Stimulated activated naive CD8-positive, alpha-beta T cell treated with anti-CD3 and anti-CD28 coated beads, Interleukin-15, Interleukin-2, amounts not matched to agents 100 ng/mL and 50 ng/mL, for 24 hours (primary cell): ENCODE measurements around the gene MEPCE.
A peak's percentile ranks its signal among the peaks of the same experiment; 100 is the strongest.
"Not testable (repeated sequence)": the region's sequence is repeated elsewhere in the genome, so short reads cannot be mapped to it uniquely, and the experiment has no call there.

Experiments used
- H3K27ac Mint-ChIP-seq: one replicate; pipeline ENCODE4 v1.8.0; 2021; ENCODE audit warnings: mild to moderate bottlenecking, mixed read lengths
- H3K27me3 Mint-ChIP-seq: one replicate; pipeline ENCODE4 v1.8.0; 2021; ENCODE audit warnings: mixed read lengths
- H3K36me3 Mint-ChIP-seq: one replicate; pipeline ENCODE4 v1.8.0; 2021; ENCODE audit warnings: low read depth, mixed read lengths
- H3K4me1 Mint-ChIP-seq: one replicate; pipeline ENCODE4 v1.8.0; 2021; ENCODE audit warnings: low read depth, mixed read lengths
- H3K4me3 Mint-ChIP-seq: one replicate; pipeline ENCODE4 v1.8.0; 2021; ENCODE audit warnings: mild to moderate bottlenecking, mixed read lengths
- H3K9me3 Mint-ChIP-seq: one replicate; pipeline ENCODE4 v1.8.0; 2021; ENCODE audit warnings: mixed read lengths

Gene MEPCE

GRCh38 chr7:100429637-100430492, at the start of gene MEPCE:
MEPCE (plus strand) TSS chr7:100429831; CDS start chr7:100430019, 188 bp downstream.
- H3K36me3 Mint-ChIP-seq: peaks cover 41% of the 10 kb centered on the region
- H3K4me1 Mint-ChIP-seq: peaks cover 62% of the 10 kb centered on the region
- H3K9me3 Mint-ChIP-seq: no peaks in the 10 kb centered on the region
- H3K27ac Mint-ChIP-seq: peak within 1 kb of the TSS; percentile 98
- H3K4me3 Mint-ChIP-seq: peak within 1 kb of the TSS; percentile 93
- peaks cover 4% of the 10 kb centered on the region for H3K27me3 Mint-ChIP-seq

DNA sequence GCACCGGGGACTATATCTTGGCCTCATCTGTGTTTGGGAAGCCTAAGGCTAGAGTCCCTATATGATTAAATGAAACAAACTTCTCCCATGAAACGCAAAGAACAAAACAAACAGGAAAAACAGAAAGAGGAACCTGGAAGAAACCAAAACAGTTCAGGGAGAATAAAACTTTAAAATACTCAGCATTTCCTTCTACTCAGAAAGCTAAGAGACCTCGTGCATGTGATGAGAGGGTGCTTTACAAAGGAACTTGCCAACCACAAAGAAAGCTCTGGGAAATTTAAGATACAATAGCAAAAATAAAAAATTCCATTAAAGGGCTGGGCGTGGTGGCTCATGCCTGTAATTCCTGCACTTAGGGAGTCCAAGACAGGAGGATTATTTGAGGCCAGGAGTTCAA, 49.4 kb upstream of the MEPCE start:
- Mint-ChIP-seq H3K4me1 (peaks cover 11% of the 10 kb centered on the region), H3K36me3 (no peaks in the 10 kb centered on the region), H3K27ac (no peak overlapping the region), H3K4me3 (no peak overlapping the region), H3K9me3 (no peaks in the 10 kb centered on the region), H3K27me3 (no peaks in the 10 kb centered on the region)

DNA sequence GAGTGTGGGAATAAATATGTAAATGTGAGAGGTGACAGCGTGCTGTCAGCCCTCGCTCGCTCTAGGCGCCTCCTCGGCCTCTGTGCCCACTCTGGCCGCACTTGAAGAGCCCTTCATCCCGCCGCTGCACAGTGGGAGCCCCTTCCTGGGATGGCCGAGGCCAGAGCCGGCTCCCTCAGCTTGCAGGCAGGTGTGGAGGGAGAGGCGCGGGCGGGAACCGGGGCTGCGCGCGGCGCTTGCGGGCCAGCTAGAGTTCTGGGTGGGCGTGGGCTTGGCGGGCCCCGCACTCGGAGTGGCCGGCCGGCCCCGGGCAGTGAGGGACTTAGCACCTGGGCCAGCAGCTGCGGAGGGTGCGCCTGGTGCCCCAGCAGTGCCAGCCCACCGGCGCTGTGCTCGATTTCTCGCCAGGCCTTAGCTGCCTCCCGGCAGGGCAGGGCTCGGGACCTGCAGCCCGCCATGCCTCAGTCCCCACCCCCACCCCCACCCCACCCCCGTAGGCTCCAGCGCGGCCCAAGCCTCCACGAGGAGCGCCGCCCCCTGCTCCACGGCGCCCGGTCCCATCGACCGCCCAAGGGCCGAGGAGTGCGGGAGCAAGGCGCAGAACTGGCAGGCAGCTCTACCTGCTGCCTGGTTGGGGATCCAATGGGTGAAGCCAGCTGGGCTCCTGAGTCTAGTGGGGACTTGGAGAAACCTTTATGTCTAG, 47.9 kb upstream of the MEPCE start:
- H3K4me3 Mint-ChIP-seq, H3K27me3 Mint-ChIP-seq, H3K27ac Mint-ChIP-seq, H3K36me3 Mint-ChIP-seq, H3K4me1 Mint-ChIP-seq, H3K9me3 Mint-ChIP-seq: not testable (repeated sequence)

- H3K27me3 Mint-ChIP-seq, H3K27ac Mint-ChIP-seq, H3K4me1 Mint-ChIP-seq, H3K36me3 Mint-ChIP-seq, H3K9me3 Mint-ChIP-seq, H3K4me3 Mint-ChIP-seq: not testable (repeated sequence)
Measured at GRCh38 chr7:100382234-100382853, 47.3 kb upstream of the MEPCE start.

DNA sequence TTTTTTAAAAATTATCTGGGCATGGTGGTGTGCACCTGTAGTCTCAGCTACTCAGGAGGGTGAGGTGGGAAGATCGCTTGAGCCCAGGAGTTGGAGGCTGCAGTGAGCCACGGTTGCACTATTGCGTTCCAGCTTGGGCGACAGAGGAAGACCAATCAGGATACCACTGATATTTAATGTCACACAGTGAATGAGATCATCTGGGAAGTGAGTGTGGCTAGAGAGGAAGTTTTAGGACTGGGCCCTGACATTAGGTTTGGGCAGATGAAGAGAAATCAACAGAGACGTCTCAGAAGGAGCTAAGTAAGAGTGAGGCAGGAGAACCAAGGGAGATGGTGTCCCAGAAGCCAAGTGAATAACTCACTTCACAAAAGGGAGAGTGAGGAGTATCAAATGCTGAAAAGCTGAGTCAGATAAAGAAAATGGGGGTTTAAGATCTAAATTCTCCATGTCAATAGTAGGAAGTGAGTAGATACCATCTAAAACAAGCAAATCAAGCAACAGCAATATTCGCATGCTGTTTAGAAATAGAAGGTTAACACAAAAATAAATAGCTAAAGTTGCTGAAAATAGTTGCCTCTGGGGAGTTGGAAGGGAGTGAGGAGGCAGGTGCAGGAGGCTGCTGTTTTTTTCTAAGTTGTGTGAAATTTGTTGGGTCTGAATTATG, 44.9 kb upstream of the MEPCE start:
- Mint-ChIP-seq H3K4me1 (peaks cover 10% of the 10 kb centered on the region), H3K36me3 (no peaks in the 10 kb centered on the region), H3K4me3 (no peak overlapping the region), H3K27me3 (peaks cover 4% of the 10 kb centered on the region), H3K9me3 (no peaks in the 10 kb centered on the region), H3K27ac (no peak overlapping the region)

DNA sequence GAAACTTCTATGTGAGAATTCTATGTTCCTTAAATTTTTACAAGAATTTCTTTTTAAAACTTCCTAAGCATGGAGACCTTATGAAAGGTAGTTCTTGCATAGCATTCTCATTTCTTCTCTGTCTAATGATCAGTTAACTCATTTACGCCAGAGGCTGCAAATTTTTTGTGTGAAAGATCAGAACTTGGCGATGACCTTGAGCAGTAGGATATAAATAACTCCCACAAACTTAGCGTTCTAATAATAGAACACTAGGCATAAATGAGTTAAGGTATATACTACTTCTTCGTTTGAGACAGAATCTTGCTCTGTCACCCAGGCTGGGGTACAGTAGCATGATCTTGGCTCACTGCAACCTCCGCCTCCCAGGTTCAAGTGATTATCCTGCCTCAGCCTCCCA, 42.7 kb upstream of the MEPCE start:
- Mint-ChIP-seq H3K4me1 (peaks cover 10% of the 10 kb centered on the region), H3K27ac (no peak overlapping the region), H3K36me3 (no peaks in the 10 kb centered on the region), H3K4me3 (no peak overlapping the region), H3K9me3 (no peaks in the 10 kb centered on the region), H3K27me3 (peaks cover 8% of the 10 kb centered on the region)

- Mint-ChIP-seq H3K4me3 (no peak overlapping the region), H3K36me3 (no peaks in the 10 kb centered on the region), H3K9me3 (no peaks in the 10 kb centered on the region), H3K27ac (no peak overlapping the region), H3K4me1 (peaks cover 6% of the 10 kb centered on the region), H3K27me3 (peaks cover 11% of the 10 kb centered on the region)
Measured at GRCh38 chr7:100387695-100388094, 41.9 kb upstream of the MEPCE start.

DNA sequence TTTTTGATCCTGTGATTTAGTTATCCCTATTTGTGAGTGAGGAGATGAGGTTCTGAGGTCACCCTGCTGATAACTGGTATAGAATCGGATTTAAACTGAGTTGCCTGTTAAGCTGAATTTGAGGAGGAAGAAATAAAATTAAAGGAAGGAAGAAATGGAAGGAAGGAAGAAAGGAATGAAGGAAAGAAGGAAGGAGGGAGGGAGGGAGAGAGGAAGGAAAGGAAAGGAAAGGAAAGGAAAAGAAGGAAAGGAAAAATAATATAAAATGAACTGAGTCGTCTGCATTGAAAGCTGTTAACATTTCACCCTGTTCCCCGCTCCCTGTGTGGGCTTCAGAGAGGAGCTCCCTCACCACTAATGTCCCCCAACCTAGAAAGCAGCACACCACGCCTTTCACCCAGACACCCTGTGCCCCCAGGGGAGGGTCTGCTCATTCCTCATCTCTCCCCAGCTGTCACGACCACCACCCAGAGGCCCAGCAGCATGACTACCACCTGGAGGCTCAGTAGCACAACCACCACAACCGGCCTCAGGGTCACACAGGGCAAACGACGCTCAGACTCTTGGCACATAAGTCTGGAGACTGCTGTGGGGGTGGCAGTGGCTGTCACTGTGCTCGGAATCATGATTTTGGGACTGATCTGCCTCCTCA, 40.1 kb upstream of the MEPCE start:
- Mint-ChIP-seq H3K9me3 (no peaks in the 10 kb centered on the region), H3K27me3 (peaks cover 11% of the 10 kb centered on the region), H3K4me3 (no peak overlapping the region), H3K27ac (no peak overlapping the region), H3K36me3 (no peaks in the 10 kb centered on the region), H3K4me1 (peaks cover 6% of the 10 kb centered on the region)

- H3K27ac Mint-ChIP-seq: no peak overlapping the region
- peaks cover 11% of the 10 kb centered on the region for H3K27me3 Mint-ChIP-seq
- H3K9me3 Mint-ChIP-seq: no peaks in the 10 kb centered on the region
- H3K36me3 Mint-ChIP-seq: no peaks in the 10 kb centered on the region
- H3K4me3 Mint-ChIP-seq: no peak overlapping the region
- peaks cover 4% of the 10 kb centered on the region for H3K4me1 Mint-ChIP-seq
Measured at GRCh38 chr7:100390286-100391009, 39.2 kb upstream of the MEPCE start.

DNA sequence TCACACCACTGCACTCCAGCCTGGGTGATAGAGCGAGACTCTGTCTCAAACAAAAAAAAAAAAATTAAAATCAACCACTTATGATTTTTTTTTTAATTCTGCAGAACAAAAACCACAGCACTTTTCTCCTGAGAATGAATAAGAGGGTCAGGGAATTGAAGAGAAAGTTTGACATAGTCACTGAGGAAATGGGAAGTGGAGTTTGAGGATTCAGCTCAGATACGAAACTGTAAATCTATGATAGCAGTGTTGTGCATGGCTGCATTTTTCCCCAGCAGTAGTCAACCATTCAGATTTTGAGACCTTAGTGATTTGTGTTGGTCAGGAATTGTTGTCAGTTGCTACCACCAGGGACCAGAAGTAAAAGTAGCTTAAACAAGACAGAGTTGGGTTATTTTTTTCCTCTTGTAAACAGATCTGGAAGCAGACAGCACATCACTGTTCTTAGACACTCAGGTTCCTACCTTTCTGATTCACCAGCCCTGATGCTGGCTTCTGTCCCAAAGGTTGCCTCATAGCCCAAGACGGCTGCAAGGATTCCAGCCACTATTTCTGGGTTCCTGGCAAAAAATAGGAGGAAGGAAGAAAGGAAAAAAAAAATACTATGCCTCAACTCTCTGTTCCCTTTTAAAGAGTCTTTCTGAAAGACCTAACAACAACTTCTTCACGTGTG, 36.3 kb upstream of the MEPCE start:
- Mint-ChIP-seq H3K4me3 (no peak overlapping the region), H3K4me1 (peaks cover 30% of the 10 kb centered on the region), H3K9me3 (no peaks in the 10 kb centered on the region), H3K27me3 (peaks cover 13% of the 10 kb centered on the region), H3K36me3 (no peaks in the 10 kb centered on the region), H3K27ac (no peak overlapping the region)

DNA sequence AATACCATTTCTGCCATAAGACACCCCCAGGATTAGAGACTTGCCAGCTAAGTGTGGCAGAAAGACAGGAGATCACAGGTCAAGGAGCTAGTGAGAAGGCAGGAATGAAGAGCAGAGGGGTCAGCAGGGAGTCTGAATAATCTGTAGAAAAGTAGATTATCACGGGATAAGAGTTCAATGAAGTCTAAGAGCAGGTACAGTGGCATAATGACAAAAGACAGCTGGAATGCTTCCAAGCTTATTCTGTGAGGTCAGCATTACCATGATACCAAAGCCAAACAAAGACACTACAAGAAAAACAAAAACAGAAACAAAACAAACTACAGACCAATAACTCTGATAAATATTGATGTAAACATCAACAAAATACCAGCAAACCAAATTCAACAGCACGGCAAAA, 35.6 kb upstream of the MEPCE start:
- Mint-ChIP-seq H3K9me3 (no peaks in the 10 kb centered on the region), H3K27me3 (peaks cover 16% of the 10 kb centered on the region), H3K27ac (no peak overlapping the region), H3K36me3 (no peaks in the 10 kb centered on the region), H3K4me1 (peaks cover 32% of the 10 kb centered on the region), H3K4me3 (no peak overlapping the region)

GRCh38 chr7:100396421-100396982, 33.1 kb upstream of the MEPCE start:
- Mint-ChIP-seq H3K36me3 (no peaks in the 10 kb centered on the region), H3K9me3 (no peaks in the 10 kb centered on the region), H3K4me1 (peaks cover 32% of the 10 kb centered on the region), H3K27ac (peak overlapping the region; percentile 71), H3K27me3 (peaks cover 9% of the 10 kb centered on the region), H3K4me3 (peak overlapping the region; percentile 51)

DNA sequence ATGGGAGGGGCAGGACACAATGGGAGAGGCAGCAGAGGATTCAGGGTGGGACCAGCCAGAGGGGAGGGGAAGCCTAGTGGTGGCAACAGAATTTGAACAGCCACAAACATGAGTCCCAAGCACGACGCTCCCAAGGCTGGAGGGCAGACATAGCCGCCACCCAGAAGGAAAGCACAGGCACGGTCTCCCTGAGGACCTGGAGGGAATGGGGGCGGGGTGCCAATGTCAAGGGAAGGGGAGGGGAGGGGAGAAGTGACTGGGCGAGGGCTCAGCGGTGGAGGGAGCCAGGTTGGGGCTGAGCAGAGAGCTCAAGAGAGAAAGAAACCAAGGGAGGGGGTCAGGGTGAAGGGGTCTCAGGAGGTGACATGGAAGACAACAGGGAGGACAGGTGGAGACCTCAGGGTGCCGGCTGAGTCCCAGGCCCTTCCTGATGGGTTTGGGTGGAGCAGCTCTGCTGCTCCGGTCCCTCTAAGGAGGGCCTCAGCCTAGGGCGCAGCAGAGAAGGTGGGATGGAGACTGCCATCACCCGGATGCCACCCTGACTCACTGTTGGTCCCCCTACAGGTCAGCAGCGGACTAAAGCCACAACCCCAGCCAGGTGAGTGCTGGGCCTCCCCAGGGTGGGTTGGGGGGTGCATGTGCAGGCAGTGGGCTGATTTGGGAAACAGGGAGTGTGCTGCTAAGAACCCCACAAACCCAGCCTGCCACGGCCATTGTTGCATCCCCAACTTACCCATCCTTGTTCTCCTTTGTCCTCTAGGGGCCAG, 32.1 kb upstream of the MEPCE start:
- H3K27me3 Mint-ChIP-seq: peaks cover 6% of the 10 kb centered on the region
- H3K27ac Mint-ChIP-seq: peak overlapping the region; percentile 71
- no peak overlapping the region for H3K4me3 Mint-ChIP-seq
- H3K36me3 Mint-ChIP-seq: no peaks in the 10 kb centered on the region
- peaks cover 32% of the 10 kb centered on the region for H3K4me1 Mint-ChIP-seq
- no peaks in the 10 kb centered on the region for H3K9me3 Mint-ChIP-seq
